Activated T-cell treated with anti-CD3 and anti-CD28 coated beads for 4 hours (primary cell): ENCODE data around the gene NDUFS2.

ENCODE experiments used
- DNase-seq: peaks from one replicate; pipeline ENCODE4 v3.0.0-alpha.2; 2020

Gene NDUFS2

DNA sequence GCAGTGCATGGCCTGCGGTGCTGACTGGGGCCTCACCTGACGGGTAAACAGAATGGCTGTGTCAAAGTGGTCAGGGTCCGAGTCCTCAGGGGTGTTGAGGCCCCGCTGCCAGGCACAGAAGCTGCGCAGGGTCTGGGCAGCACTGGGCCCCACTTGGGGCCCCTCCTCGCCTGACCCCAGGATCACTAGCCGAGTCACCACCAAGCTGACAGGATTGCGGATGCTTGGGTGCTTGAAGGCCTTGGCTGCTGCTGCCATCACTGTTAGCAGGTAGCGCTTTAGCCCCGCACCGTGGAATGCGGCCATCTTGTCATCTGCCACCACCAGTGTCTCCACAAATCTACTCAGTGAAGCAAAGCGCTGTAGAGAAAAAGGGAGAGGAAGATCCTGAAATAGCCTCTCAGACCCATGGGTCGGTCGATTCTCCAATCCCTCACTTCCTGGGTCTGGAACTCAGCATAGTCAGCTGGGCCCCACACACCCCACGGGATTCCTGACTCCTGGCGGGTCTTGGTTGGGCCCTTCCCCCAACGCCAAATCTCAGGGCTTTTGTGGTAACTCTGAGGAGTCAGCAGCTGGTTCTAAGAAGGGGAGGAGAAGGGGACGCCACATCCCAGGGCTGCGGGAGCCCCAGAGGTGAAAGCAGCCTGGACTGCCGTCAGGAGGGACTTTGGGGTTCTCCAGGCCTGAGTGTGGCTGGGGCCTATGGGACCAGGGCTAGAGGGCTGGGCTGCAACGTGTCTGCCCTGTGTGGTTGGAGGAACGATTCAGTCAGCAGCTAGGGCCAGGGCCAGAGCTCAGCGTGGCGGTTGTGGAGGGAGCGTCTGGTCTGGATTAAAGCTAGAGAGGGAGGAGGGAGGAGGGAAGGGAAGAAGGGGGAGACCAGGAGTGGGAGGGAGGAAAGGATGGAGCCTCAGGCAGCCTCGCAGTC lies 5.4 kb upstream of the NDUFS2 start:
- no peak for DNase-seq

DNA sequence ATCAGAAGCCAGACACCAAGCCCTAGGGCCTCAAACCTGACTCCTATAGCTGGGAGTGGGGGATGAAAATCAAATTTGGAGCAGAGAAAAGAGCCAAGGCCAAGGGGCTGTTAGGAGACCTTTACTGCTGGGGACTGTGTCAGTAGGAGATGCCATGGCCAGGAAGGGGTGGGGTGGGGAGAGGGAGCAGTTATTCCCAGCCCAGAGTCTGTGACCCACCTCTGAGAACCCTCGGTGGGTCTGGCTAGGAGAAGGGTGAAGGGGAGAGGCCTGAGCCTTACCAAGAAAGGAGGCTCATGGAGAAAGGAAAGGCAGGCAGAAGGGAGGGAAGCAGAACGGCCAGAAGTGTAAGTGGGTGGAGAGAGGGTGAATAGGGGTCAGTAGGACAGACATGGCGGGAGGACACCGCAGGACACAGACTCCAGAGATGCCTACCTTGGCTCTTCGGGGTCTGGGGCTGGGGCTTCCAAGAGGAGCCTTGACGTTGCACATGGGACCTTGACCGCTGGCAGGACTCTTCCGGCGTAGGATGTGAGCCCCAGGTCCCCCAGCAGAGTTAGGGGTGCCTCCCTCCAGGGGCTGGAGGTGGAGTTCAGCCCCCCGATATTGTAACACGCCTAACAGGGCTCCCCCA lies 4.5 kb upstream of the NDUFS2 start:
- DNase-seq: no peak

DNA sequence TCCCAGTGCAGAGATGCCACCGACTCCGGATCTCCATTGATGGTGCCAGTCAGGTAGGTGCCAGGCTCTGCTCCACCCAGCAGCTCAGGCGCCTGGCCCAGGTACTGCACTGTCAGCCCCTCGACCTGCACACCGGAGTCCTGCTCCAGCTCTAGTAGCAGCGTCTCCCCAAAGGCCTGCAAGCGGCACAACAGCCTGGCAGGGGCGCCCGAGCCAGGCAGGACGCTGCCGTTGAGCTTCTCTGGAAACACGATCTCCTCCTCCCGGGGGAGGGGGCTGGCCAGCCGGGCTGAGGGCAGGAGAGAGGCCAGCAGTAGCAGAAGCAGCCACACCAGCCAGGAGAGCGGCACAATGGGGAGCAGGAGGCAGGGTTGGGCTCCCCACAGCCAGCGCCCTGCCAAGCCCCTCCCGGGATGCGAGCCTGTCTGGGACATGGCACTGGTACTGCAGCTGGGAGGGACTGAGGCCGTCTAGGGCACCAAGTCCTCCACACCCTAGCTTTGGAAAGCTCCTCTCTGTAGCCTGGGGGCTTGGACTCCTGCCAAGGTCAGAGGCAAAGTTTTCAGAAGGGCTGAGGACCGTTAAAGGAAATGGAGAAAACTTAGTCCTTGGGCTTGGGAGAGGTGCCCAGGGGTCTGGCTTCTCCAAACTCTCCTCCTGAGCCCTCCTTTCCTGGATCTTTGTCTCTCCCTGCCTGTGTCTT lies 3.8 kb upstream of the NDUFS2 start:
- no peak for DNase-seq

DNA sequence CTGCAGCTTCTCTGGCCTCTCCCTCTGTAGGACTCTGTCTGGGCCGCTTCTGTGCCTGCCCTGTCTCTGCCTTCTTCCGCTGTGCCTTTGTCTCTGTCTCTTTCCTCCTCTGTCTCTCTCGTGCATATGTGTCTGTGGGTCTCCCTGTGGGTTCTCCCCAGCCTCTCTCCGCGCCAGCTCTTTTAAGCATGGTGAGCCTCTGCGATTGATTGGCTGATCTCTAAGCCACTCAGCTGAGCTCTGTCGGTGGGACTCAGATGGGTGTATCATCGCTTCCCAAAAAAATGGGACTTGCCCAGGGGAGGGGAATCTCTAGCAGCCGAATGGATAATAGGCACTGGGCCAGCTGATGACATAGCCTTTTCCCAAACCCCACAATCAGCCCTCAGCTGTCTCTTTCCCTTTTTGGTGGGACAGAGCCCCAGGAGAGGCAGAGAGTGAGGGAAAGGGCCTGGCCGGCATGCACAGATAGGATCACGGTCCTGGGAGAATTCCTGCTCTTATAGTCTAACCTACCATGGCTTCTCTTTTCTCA lies 3.2 kb upstream of the NDUFS2 start, which contains the start of gene ADAMTS4:
Gene ADAMTS4, minus strand, starts transcription at position 158 of the 535 bp plus-strand sequence. CDS start 427 bp downstream, outside the sequence.
- DNase-seq: no peak

DNA sequence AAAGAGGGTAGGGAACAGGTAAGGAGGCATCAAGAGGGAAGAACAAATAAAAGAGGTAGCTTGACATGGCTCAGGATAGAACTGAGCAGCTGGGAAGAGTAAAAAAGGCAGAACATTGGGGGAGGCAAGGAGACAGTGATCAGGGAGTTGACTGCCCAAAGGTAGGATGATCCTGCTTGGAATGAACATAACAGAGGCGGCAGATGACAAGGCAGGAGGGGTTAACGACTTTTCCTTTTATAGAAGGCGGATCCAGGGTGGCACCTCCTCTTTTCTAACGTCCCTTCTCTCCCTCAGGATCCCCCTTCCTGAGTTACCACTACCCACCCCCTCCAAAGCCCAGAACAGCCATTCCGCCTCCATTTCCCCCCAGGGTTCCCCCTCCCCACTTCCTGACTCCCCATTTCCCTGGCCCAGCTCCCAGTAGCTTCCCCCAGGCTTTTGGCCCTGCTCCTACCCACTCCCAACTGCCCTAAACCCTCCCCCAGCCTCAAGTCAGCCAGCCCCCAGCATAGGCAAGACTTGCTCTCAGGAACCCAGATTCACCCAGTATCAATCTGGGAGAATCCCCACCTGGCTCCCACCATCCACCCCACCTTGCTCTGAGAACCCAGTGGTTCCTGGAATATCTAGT lies 2.5 kb upstream of the NDUFS2 start:
- no peak for DNase-seq

DNA sequence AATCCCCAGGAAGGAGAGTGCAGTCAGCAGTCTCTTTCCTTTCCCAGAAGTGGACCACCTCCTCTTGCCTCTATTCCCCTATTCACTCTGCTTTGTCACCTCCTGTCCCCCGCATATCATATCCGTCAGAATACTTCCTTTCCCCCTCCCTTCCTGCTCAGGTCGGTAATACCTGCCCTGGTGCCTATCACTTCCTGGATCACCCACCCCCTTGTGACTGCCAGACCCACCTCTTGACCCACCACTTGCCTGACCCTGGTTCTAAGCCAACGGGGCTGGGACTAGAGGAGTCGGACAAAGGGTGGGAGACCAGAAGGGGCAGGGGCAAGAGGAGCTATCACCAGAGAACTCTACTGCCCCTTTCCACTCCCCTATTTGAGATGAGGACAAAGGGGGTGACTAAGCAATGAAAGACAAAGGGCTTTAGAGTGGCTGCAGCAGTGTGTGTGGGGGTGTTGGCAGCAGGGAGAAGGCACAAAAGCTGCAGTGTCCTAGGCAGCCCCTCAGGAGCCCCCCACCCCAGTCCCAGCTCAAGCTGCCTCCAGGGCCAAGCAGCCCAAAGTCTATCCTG lies 1.7 kb upstream of the NDUFS2 start:
- no peak for DNase-seq

DNA sequence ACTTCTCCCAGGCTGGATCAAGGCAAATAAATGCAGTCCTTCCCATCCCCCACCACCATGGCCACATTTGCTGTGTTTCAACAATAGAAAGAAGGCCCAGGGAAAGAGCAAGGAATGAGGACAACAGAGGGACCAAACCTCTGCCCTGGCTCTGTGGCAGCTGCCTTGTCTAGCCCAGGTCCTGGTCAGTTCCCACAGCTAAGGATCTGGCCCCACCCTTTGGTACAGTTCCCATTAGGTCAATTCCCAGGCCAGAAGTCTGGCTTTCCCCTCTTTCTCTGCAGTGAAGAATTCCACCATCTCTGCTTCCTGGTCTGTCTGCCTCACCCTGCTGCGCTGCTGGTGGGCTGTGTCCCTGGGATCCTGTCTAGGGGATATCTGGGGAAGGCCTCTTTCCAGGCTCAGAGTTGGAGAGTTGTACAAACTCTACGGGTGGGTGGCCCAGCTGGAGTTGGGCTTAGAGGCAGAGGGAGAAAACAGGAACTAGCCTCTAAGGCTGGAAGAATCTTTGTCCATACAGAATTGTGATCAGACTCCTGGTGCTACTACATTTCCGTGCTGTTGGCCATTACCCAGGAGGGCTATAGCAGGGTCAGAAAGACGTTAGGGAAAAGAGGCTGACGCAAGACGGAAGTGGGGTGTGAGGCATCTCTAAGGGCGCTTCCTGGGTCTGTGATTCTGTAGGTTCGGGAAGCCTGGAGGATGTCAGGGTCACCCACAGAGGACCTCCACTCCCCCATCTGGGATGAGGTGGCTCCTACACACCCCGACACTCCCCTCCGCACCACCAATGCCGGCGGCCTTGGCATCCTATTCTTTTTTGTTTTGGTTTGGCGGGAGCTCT lies 953 bp upstream of the NDUFS2 start:
- DNase-seq: no peak

DNA sequence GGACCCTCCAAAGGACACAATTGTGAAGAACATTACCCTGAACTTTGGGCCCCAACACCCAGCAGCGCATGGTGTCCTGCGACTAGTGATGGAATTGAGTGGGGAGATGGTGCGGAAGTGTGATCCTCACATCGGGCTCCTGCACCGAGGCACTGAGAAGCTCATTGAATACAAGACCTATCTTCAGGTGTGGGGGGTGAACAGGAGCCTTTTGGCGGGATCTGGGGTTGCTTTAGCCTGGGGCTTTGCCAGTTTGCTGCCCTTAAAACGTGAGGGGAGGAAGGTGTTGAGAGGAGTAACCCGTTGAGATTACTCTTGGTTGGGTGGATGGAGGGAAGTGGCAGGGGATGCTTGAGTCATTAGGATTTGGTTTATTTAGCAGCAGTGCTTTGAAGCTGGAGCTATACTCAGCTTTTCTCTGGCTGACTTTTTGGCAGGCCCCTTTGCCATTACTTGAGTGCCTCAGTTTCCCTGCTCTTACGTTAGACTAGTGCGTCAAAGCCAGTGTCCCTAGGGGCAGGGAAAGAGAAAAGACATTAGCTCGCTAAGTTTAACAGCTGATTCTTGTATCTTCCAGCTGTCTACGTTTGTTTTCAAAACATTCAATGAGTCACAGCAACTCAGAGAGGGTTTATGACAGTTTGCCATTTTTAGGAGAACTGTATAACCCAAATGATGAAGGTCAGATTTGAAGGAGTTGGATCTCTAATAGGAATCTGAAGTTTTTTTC lies 4.4 kb downstream of the NDUFS2 start:
- no peak for DNase-seq

DNA sequence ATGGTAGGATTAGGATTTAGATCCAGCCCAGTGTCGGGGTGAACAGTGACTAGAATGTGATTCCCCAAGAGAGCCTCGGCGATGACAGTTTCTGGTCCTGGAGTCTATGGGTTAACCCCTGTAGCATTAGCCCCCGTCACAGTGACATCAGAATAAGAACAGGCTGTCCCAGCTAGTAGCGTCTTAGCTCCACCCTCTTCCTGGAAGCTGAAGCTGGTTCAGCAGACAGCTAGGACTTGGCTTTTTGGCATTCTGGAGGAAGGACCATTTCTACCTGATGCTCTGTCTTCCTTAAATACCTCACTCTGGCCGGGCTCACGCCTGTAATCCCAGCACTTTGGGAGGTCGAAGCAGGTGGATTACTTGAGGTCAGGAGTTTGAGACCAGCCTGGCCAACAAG lies 5.0 kb downstream of the NDUFS2 start:
- no peak for DNase-seq

DNA sequence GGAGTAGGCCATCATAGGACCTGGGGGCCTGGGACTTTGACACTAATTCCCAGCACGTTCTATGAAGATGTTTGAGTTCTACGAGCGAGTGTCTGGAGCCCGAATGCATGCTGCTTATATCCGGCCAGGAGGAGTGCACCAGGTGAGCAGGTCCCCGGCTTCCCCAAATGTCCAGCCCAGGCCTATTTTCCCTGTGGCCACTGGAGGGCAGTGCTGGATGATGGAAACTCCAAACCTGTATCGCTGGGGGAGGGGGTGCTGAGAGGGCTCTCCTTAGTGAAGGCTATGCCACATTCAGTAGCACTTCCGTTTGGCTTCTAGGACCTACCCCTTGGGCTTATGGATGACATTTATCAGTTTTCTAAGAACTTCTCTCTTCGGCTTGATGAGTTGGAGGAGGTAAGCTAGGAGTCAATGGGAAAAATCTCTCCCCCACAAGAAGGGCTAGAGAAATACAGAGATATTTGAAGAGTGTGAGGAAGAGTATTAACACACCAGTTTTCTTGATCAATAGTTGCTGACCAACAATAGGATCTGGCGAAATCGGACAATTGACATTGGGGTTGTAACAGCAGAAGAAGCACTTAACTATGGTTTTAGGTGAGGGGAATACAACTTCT lies 7.7 kb downstream of the NDUFS2 start:
- DNase-seq: peak; percentile 56

DNA sequence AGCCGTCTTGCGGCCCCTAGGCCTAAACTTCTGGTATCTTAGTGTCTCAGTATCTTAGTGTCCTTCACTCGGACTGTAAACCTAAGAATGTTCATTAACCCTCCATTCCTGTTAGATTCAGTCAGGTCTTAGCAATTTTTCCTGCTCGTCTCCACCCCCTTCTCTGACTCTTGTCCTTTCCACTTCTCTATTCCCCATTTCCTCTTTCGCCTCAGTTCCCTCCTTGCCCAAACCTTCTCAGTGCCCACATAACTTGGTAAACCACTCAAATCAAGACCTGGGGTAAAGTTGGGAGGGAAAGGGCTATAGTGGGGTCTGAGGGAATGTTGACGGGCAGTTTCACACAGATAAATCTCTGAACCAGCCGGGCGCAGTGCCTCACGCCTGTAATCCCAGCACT lies 12.2 kb downstream of the NDUFS2 start:
- no peak for DNase-seq

DNA sequence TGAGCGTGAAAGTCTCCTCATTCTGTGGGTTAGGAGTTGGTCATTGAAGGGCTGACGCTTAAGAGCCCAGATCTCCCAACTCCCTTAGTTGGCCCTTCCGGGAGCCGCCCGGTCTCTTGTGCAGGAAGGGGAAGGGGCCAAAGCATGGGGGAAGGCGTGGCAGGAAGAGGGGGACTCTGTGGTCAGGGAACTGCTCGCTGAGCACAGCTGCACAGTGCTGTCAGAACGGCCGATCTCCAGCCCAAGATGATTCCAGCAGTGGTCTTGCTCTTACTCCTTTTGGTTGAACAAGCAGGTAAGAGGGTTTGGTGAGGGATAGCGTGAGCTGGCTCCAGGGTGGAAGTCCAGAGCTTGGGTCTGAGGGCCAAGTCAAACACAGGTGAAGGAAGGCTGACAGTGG lies 12.9 kb downstream of the NDUFS2 start, which contains the start of gene FCER1G:
Gene FCER1G, plus strand, starts transcription at position 220 of the 400 bp plus-strand sequence. Its CDS starts 27 bp downstream, at position 247.
- DNase-seq: no peak

DNA sequence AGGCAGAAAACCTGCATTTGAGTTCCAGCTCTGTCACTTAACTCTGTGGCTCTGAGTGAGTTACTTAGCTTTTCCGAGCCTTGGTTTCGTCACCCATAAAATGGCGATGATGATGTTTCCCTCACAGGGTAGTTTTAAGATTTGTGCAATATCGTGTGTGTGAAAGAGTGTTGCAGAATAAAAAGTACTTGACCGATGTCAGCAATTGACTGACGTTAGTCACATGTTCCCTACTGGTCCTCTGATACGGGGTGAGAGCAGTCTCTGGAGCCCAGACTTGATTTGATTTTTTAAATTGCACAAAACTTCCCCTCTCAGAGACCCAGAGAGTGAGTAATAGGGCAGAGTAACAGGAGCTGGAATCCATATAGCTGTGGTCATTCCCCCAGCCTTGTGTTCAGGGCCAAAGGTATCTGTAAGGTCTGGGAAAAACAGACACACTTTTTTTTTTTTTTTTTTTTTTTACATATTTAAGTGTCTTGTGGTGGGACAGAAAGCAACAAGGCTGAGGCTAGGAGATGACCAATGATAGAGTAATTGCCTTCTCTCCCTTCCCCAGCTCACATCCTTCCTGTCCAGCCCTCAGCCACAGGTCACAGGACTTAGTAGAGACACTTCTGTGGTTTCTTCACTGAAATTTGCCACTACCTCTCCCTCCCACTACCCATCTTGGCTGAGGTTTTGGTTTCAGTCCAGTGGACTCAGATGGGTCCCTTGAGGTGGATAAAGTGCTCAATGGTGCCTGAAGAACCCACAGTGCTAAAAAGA lies 15.0 kb downstream of the NDUFS2 start:
- no peak for DNase-seq

DNA sequence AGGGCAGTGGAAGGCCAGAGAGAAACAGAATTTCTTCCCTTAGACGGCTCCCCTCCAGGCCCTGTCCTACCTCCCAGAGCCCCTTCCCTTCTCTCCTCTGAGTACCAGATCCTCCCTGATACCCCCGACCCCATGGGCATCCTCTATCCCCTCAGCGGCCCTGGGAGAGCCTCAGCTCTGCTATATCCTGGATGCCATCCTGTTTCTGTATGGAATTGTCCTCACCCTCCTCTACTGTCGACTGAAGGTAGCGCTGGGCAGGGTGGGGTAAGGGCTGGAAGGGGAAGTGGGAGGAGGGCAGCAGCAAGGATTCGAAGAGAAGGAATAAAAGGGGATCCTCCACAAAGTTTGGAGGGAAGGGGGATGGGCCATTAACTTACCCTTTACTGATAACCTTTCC lies 15.7 kb downstream of the NDUFS2 start:
- no peak for DNase-seq

DNA sequence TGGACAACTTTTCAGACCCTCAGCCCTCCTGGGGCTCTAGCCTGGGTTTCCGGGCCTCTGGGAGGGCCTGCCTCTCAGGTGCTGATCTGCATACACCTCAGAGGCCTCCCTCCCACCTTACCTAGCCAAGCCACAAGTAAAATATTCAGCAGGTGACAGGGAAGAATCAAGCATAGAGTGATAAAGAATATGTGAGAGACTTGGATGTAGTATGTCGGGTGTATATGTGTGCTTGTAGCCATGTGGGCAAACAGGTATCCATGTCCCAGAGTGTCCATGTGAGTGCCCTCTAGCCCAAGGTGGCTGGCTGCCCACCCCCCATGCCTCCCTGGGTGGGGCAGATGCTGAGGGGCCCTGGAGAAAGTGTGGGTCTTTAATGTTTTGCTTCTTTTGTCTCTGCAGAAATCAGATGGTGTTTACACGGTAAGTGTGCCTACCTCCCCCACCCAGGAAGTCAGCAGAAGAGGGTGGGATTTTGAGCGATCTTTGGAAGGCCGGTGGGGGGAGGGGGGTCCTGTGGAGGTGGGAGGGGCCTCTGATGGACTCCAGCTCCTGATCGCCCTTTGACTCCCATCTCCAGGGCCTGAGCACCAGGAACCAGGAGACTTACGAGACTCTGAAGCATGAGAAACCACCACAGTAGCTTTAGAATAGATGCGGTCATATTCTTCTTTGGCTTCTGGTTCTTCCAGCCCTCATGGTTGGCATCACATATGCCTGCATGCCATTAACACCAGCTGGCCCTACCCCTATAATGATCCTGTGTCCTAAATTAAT lies 16.3 kb downstream of the NDUFS2 start:
- no peak for DNase-seq

DNA sequence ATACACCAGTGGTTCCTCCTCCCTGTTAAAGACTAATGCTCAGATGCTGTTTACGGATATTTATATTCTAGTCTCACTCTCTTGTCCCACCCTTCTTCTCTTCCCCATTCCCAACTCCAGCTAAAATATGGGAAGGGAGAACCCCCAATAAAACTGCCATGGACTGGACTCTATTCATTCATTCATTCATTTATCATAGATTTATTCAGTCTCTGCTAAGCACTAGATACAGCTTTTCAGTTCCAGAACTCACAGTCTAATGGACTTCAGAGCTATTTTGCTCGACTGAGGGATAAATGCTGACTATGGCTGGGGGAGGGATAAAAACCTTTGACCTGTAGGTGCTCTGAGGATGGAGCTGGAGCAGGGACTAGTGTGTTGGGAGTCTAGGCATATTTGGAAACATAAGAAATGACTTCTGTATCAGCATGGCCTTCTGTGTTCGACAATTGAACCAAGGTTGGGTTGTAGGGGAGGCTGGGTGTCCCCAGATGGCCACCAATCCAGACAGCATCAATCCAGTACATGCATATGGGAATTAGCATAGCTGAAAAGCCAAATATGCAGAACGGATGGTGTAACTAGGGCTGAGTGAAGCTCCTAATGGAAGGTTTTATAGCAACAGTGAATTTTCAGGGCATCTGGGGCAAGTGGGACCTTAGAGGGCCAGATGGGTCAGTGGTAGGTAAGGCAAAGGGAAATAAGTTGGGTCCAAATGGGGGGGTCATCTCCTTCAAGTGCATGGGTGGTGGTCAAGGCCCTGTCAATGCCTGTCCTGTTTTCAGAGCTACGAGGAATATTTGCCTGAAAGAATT lies 17.1 kb downstream of the NDUFS2 start:
- DNase-seq: no peak

DNA sequence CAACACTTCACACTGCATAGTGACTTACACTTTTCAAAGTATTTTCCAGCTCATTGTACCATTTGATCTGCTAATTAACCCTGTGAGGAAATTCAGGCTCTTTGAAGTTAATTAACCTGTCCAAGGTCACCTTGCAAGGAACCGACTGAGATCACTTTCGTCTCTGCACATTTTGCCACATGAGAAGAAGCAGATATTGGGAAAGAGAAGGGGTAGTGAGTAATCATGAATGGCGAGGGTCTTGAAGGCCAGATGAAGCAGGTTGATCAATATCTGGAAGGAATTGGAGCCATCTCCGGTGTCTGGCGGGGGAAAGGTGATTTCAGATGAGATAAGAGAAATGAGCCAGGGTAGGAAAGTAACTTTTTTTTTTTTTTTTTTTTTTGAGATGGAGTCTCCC lies 17.8 kb downstream of the NDUFS2 start:
- no peak for DNase-seq
